ENCODE measurements around the gene PSME1.

DNA sequence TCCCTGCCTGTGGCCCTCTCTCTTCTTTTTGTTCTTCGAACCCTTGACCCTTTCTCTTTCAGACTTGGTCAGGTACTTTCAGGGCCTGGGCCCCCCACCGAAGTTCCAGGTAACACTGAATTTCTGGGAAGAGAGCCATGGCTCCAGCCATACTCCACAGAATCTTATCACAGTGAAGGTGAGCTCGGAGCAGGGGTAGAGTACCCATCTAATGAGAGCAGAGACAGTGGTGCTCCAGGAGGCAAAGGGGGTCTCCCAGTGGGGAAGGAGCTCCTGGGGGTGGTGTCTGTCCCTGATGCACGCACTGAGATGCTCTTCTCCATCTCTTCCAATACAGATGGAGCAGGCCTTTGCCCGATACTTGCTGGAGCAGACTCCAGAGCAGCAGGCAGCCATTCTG lies 29.8 kb downstream of the PSME1 start:
- TF ChIP-seq, protein P1, sequence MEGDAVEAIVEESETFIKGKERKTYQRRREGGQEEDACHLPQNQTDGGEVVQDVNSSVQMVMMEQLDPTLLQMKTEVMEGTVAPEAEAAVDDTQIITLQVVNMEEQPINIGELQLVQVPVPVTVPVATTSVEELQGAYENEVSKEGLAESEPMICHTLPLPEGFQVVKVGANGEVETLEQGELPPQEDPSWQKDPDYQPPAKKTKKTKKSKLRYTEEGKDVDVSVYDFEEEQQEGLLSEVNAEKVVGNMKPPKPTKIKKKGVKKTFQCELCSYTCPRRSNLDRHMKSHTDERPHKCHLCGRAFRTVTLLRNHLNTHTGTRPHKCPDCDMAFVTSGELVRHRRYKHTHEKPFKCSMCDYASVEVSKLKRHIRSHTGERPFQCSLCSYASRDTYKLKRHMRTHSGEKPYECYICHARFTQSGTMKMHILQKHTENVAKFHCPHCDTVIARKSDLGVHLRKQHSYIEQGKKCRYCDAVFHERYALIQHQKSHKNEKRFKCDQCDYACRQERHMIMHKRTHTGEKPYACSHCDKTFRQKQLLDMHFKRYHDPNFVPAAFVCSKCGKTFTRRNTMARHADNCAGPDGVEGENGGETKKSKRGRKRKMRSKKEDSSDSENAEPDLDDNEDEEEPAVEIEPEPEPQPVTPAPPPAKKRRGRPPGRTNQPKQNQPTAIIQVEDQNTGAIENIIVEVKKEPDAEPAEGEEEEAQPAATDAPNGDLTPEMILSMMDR (IDR thresholded peaks at IDR 0.05; ENCODE audit: insufficient read depth, low read length, poor library complexity, severe bottlenecking), result no peak
- no peak for TF ChIP-seq EZH2phosphoT487 (conservative IDR thresholded peaks at IDR 0.05; ENCODE audit: low read length)

All from SU-DHL-6 (cell line).